Liver (tissue), 9 donors: ENCODE measurements around the gene PLEKHM2. TPM values are rescaled to one million over a fixed set of nuclear protein-coding genes. Genes with fewer than 3 reads are reported as not detected.

Experiments
- DNase-seq: peaks from one replicate; pipeline ENCODE4 v3.0.0-alpha.2; 2017; ENCODE audit warnings: low spot score
- H3K27ac ChIP-seq, 2 donors: one replicate each; pipeline ENCODE4 v1.7.0; 2013; ENCODE audit warnings: inconsistent platforms in 2 of 2, low read length in 2 of 2, control low read depth in 1 of 2, low read depth in 1 of 2, mild to moderate bottlenecking in 1 of 2
- H3K27me3 ChIP-seq, 4 donors: one replicate each; pipeline versions ENCODE4 v1.6.1 to v1.7.0; 2013; ENCODE audit warnings: low read length in 3 of 4, inconsistent platforms in 1 of 4, mild to moderate bottlenecking in 1 of 4, moderate library complexity in 1 of 4; ENCODE audit not compliant: control insufficient read depth in 4 of 4, insufficient read depth in 4 of 4
- H3K36me3 ChIP-seq, 4 donors: one replicate each; pipeline versions ENCODE4 v1.6.1 to v1.7.0; 2013; ENCODE audit warnings: low read length in 3 of 4, mild to moderate bottlenecking in 3 of 4, low read depth in 1 of 4, moderate library complexity in 1 of 4; ENCODE audit not compliant: control insufficient read depth in 4 of 4, insufficient read depth in 3 of 4
- H3K4me1 ChIP-seq, 4 donors: one replicate each; pipeline versions ENCODE4 v1.6.1 to v1.7.0; 2013; ENCODE audit warnings: low read length in 3 of 4, mild to moderate bottlenecking in 3 of 4, moderate library complexity in 1 of 4; ENCODE audit not compliant: control insufficient read depth in 4 of 4, insufficient read depth in 4 of 4
- H3K4me3 ChIP-seq, 3 donors: one replicate each; pipeline versions ENCODE4 v1.6.1 to v1.7.0; 2013; ENCODE audit warnings: low read length in 3 of 3, control low read depth in 1 of 3, low read depth in 1 of 3, mild to moderate bottlenecking in 1 of 3
- H3K9ac ChIP-seq, 2 donors: one replicate each; pipeline ENCODE4 v1.7.0; 2013; ENCODE audit warnings: low read length in 2 of 2, mild to moderate bottlenecking in 2 of 2, moderate library complexity in 2 of 2, control low read depth in 1 of 2, low read depth in 1 of 2
- H3K9me3 ChIP-seq, 4 donors: one replicate each; pipeline versions ENCODE4 v1.6.1 to v1.7.0; 2013; ENCODE audit warnings: low read length in 3 of 4; ENCODE audit not compliant: control insufficient read depth in 4 of 4
- ATF3 ChIP-seq: IDR thresholded peaks from 2 replicates; pipeline ENCODE4 v1.6.1; 2016; ENCODE audit warnings: antibody characterized with exemption
- CTCF ChIP-seq: fragments of 150-350 bp; IDR thresholded peaks from 2 replicates; pipeline ENCODE4 v1.5.1; 2017; ENCODE audit warnings: improper control_type of control experiment, low read depth, low read length; ENCODE audit not compliant: missing input control
- EGR1 ChIP-seq, 2 donors: IDR thresholded peaks; 2 replicates each; pipeline ENCODE4 v1.6.1; 2016 to 2018; ENCODE audit warnings: antibody characterized with exemption in 2 of 2, low read depth in 2 of 2
- FOXA1 ChIP-seq: IDR thresholded peaks from 2 replicates; pipeline ENCODE4 v1.6.1; 2016; ENCODE audit warnings: antibody characterized with exemption
- FOXA2 ChIP-seq: IDR thresholded peaks from 2 replicates; pipeline ENCODE4 v1.6.1; 2016; ENCODE audit warnings: antibody characterized with exemption
- GABPA ChIP-seq, 2 donors: IDR thresholded peaks in 1 of 2; conservative IDR thresholded peaks in 1 of 2; 2 replicates each; pipeline ENCODE4 v1.6.1; 2016; ENCODE audit warnings: antibody characterized with exemption in 2 of 2, mild to moderate bottlenecking in 1 of 2, moderate library complexity in 1 of 2
- HNF4A ChIP-seq, 2 donors: conservative IDR thresholded peaks; 2 replicates each; pipeline ENCODE4 v1.6.1; 2016; ENCODE audit warnings: antibody characterized with exemption in 2 of 2, mild to moderate bottlenecking in 2 of 2
- HNF4G ChIP-seq: IDR thresholded peaks from 2 replicates; pipeline ENCODE4 v1.6.1; 2016; ENCODE audit warnings: antibody characterized with exemption
- JUND ChIP-seq, 2 donors: IDR thresholded peaks; 2 replicates each; pipeline ENCODE4 v1.6.1; 2016; ENCODE audit warnings: antibody characterized with exemption in 2 of 2
- NR2F2 ChIP-seq: IDR thresholded peaks from 2 replicates; pipeline ENCODE4 v1.6.1; 2016; ENCODE audit warnings: antibody characterized with exemption
- RAD21 ChIP-seq, 2 donors: IDR thresholded peaks; 2 replicates each; pipeline ENCODE4 v1.6.1; 2016; ENCODE audit warnings: antibody characterized with exemption in 2 of 2, mild to moderate bottlenecking in 2 of 2
- SP1 ChIP-seq: IDR thresholded peaks from 2 replicates; pipeline ENCODE4 v1.6.1; 2018; ENCODE audit warnings: antibody characterized with exemption, mild to moderate bottlenecking
- TAF1 ChIP-seq: conservative IDR thresholded peaks from 2 replicates; pipeline ENCODE4 v1.6.1; 2016; ENCODE audit warnings: antibody characterized with exemption, mild to moderate bottlenecking
- YY1 ChIP-seq: IDR thresholded peaks from 2 replicates; pipeline ENCODE4 v1.6.1; 2016; ENCODE audit warnings: antibody characterized with exemption, mild to moderate bottlenecking
- WGBS: extraction: QIAGEN DNeasy Blood & Tissue Kit; methylation state at CpG from one replicate; pipeline ENCODE4 v1.1.7; 2013; 5-methylcytosine and 5-hydroxymethylcytosine counted together
- polyA plus RNA-seq, 2 donors: library from polyadenylated mRNA; stranded (reverse) in 1 of 2; unstranded in 1 of 2; fragments of 200-250 nt in 1 of 2; fragments of >200 nt in 1 of 2; fragmentation: Nextera tagmentation in 1 of 2; extraction: Ambion mirVana in 1 of 2; gene quantifications; one replicate each; pipeline versions ENCODE4 v1.2.1 to v1.2.3, GENCODE V29; 2013 to 2015
- total RNA-seq, 2 donors: library from RNA; depleted of rRNA; stranded (reverse); fragments of >200 nt; gene quantifications; one replicate each; pipeline ENCODE4 v1.2.3, GENCODE V29; 2014
- TF ChIP-seq, protein P1 (sequence below): IDR thresholded peaks from 2 replicates; pipeline ENCODE4 v1.6.1; 2016; ENCODE audit warnings: antibody characterized with exemption
- TF ChIP-seq, protein P2 (sequence below): IDR thresholded peaks from 2 replicates; pipeline ENCODE4 v1.6.1; 2016; ENCODE audit warnings: antibody characterized with exemption, mild to moderate bottlenecking
- donor health status: healthy.
- donor health status: healthy.
- donor health status: healthy.
- donor health status: healthy.
- donor health status: healthy.

The PLEKHM2 gene
- total and polyA plus RNA-seq, 4 donors: 4.1 to 22.6 (median 17.0) TPM

GRCh38 chr1:15765495-15766194 lies 81.5 kb downstream of the PLEKHM2 start (continued):
- TF ChIP-seq CTCF: no peak
- no peak for TF ChIP-seq JUND (IDR thresholded peaks at IDR 0.05)
- no peak for TF ChIP-seq EGR1 (IDR thresholded peaks at IDR 0.05; ENCODE audit: low read depth in 2 of 2)
- no peak for TF ChIP-seq NR2F2
- TF ChIP-seq FOXA1: no peak
- no peak for TF ChIP-seq HNF4G

GRCh38 chr1:15767941-15768340 lies 83.8 kb downstream of the PLEKHM2 start:
- Histone ChIP-seq H3K9ac (no peak overlapping the region), H3K27me3 (no peaks in the 10 kb centered on the region), H3K27ac (no peak overlapping the region), H3K4me3 (no peak overlapping the region), H3K4me1 (peaks cover 0 to 4% (median 0%) of the 10 kb centered on the region in 4 donors), H3K9me3 (no peaks in the 10 kb centered on the region), H3K36me3 (peaks cover 0 to 4% (median 2%) of the 10 kb centered on the region in 4 donors)
- TF ChIP-seq, protein P1, sequence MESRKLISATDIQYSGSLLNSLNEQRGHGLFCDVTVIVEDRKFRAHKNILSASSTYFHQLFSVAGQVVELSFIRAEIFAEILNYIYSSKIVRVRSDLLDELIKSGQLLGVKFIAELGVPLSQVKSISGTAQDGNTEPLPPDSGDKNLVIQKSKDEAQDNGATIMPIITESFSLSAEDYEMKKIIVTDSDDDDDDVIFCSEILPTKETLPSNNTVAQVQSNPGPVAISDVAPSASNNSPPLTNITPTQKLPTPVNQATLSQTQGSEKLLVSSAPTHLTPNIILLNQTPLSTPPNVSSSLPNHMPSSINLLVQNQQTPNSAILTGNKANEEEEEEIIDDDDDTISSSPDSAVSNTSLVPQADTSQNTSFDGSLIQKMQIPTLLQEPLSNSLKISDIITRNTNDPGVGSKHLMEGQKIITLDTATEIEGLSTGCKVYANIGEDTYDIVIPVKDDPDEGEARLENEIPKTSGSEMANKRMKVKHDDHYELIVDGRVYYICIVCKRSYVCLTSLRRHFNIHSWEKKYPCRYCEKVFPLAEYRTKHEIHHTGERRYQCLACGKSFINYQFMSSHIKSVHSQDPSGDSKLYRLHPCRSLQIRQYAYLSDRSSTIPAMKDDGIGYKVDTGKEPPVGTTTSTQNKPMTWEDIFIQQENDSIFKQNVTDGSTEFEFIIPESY: no peak
- TF ChIP-seq GABPA (IDR thresholded peaks at IDR 0.05 in 1 of 2, conservative IDR thresholded peaks at IDR 0.05 in 1 of 2) (no peak), RAD21 (IDR thresholded peaks at IDR 0.05) (no peak), HNF4A (conservative IDR thresholded peaks at IDR 0.05) (no peak), JUND (IDR thresholded peaks at IDR 0.05) (no peak), FOXA2 (no peak), YY1 (no peak), ATF3 (no peak), TAF1 (no peak), NR2F2 (no peak), FOXA1 (no peak), SP1 (no peak)
- TF ChIP-seq, protein P2, sequence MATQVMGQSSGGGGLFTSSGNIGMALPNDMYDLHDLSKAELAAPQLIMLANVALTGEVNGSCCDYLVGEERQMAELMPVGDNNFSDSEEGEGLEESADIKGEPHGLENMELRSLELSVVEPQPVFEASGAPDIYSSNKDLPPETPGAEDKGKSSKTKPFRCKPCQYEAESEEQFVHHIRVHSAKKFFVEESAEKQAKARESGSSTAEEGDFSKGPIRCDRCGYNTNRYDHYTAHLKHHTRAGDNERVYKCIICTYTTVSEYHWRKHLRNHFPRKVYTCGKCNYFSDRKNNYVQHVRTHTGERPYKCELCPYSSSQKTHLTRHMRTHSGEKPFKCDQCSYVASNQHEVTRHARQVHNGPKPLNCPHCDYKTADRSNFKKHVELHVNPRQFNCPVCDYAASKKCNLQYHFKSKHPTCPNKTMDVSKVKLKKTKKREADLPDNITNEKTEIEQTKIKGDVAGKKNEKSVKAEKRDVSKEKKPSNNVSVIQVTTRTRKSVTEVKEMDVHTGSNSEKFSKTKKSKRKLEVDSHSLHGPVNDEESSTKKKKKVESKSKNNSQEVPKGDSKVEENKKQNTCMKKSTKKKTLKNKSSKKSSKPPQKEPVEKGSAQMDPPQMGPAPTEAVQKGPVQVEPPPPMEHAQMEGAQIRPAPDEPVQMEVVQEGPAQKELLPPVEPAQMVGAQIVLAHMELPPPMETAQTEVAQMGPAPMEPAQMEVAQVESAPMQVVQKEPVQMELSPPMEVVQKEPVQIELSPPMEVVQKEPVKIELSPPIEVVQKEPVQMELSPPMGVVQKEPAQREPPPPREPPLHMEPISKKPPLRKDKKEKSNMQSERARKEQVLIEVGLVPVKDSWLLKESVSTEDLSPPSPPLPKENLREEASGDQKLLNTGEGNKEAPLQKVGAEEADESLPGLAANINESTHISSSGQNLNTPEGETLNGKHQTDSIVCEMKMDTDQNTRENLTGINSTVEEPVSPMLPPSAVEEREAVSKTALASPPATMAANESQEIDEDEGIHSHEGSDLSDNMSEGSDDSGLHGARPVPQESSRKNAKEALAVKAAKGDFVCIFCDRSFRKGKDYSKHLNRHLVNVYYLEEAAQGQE: no peak
- 94% methylated on average over 5 of the region's 5 CpGs for WGBS
- no peak for DNase-seq
